Measurements from ENCODE around the gene FAIM2.

Gene FAIM2

GRCh38 chr12:49853671-49854070 lies 50.0 kb downstream of the FAIM2 start:
- FAIRE-seq, result no peak
- no peak for DNase-seq (ENCODE audit: insufficient read length, low spot score)
- TF ChIP-seq CTCF (IDR thresholded peaks at IDR 0.05; ENCODE audit: insufficient read depth, missing control alignments), result no peak

GRCh38 chr12:49847161-49847560 lies 56.5 kb downstream of the FAIM2 start:
- no peak for TF ChIP-seq CTCF (IDR thresholded peaks at IDR 0.05; ENCODE audit: insufficient read depth, missing control alignments)
- DNase-seq (ENCODE audit: insufficient read length, low spot score) (no peak), FAIRE-seq (no peak)

- no peak for FAIRE-seq
- no peak for TF ChIP-seq CTCF (IDR thresholded peaks at IDR 0.05; ENCODE audit: insufficient read depth, missing control alignments)
- no peak for DNase-seq (ENCODE audit: insufficient read length, low spot score)
These were observed 57.7 kb downstream of the FAIM2 start for GRCh38 chr12:49846032-49846431.

GRCh38 chr12:49843876-49844437 lies 59.7 kb downstream of the FAIM2 start:
- DNase-seq (ENCODE audit: insufficient read length, low spot score), result no peak
- TF ChIP-seq CTCF (IDR thresholded peaks at IDR 0.05; ENCODE audit: insufficient read depth, missing control alignments), result no peak
- FAIRE-seq, result no peak

- no peak for TF ChIP-seq CTCF (IDR thresholded peaks at IDR 0.05; ENCODE audit: insufficient read depth, missing control alignments)
These were observed 60.3 kb downstream of the FAIM2 start for GRCh38 chr12:49843411-49843810.

GRCh38 chr12:49842519-49843352 lies 61.0 kb downstream of the FAIM2 start, which contains the start of gene BCDIN3D:
TSS of gene BCDIN3D (minus strand) at chr12:49843106. CDS start at chr12:49843087, 19 bp downstream.
- TF ChIP-seq CTCF (IDR thresholded peaks at IDR 0.05; ENCODE audit: insufficient read depth, missing control alignments), result no peak
- FAIRE-seq (no peak), DNase-seq (ENCODE audit: insufficient read length, low spot score) (no peak)

More at GRCh38 chr12:49843411-49843810, 60.3 kb downstream of the FAIM2 start:
- DNase-seq (ENCODE audit: insufficient read length, low spot score), result no peak
- no peak for FAIRE-seq
